ENCODE results near the gene ATP7A.
A peak's percentile ranks its signal among the peaks of the same experiment; 100 is the strongest.
"Not testable (repeated sequence)": the region's sequence is repeated elsewhere in the genome, so short reads cannot be mapped to it uniquely, and the experiment has no call there.

The ATP7A gene

GRCh38 chrX:78029663-78030062, 119.2 kb downstream of the ATP7A start:
- Mint-ChIP-seq H3K9me3 (no peaks in the 10 kb centered on the region), H3K4me3 (no peak overlapping the region), H3K27ac (no peak overlapping the region), H3K4me1 (ENCODE audit: low read depth) (peaks cover under 1% of the 10 kb centered on the region), H3K36me3 (ENCODE audit: low read depth) (peaks cover 2% of the 10 kb centered on the region), H3K27me3 (ENCODE audit: low read depth) (no peaks in the 10 kb centered on the region)
- no peak for DNase-seq (ENCODE audit: low spot score)

GRCh38 chrX:78035061-78035460, 124.6 kb downstream of the ATP7A start:
- H3K27me3 Mint-ChIP-seq (ENCODE audit: low read depth) = no peaks in the 10 kb centered on the region
- no peak overlapping the region for H3K4me3 Mint-ChIP-seq
- DNase-seq (ENCODE audit: low spot score) = no peak
- H3K27ac Mint-ChIP-seq = no peak overlapping the region
- no peaks in the 10 kb centered on the region for H3K4me1 Mint-ChIP-seq (ENCODE audit: low read depth)
- peaks cover 16% of the 10 kb centered on the region for H3K36me3 Mint-ChIP-seq (ENCODE audit: low read depth)
- no peaks in the 10 kb centered on the region for H3K9me3 Mint-ChIP-seq

- no peak overlapping the region for H3K27ac Mint-ChIP-seq
- H3K27me3 Mint-ChIP-seq (ENCODE audit: low read depth) = no peaks in the 10 kb centered on the region
- no peak overlapping the region for H3K4me3 Mint-ChIP-seq
- DNase-seq (ENCODE audit: low spot score) = no peak
- no peaks in the 10 kb centered on the region for H3K9me3 Mint-ChIP-seq
- no peaks in the 10 kb centered on the region for H3K4me1 Mint-ChIP-seq (ENCODE audit: low read depth)
- peaks cover 24% of the 10 kb centered on the region for H3K36me3 Mint-ChIP-seq (ENCODE audit: low read depth)
Measured at GRCh38 chrX:78037881-78038280, 127.4 kb downstream of the ATP7A start.

- no peaks in the 10 kb centered on the region for H3K9me3 Mint-ChIP-seq
- peaks cover 21% of the 10 kb centered on the region for H3K36me3 Mint-ChIP-seq (ENCODE audit: low read depth)
- H3K27ac Mint-ChIP-seq = no peak overlapping the region
- DNase-seq (ENCODE audit: low spot score) = no peak
- H3K27me3 Mint-ChIP-seq (ENCODE audit: low read depth) = no peaks in the 10 kb centered on the region
- no peaks in the 10 kb centered on the region for H3K4me1 Mint-ChIP-seq (ENCODE audit: low read depth)
- H3K4me3 Mint-ChIP-seq = no peak overlapping the region
Measured at GRCh38 chrX:78042601-78043000, 132.1 kb downstream of the ATP7A start.

- no peaks in the 10 kb centered on the region for H3K4me1 Mint-ChIP-seq (ENCODE audit: low read depth)
- peaks cover 12% of the 10 kb centered on the region for H3K36me3 Mint-ChIP-seq (ENCODE audit: low read depth)
- no peak overlapping the region for H3K4me3 Mint-ChIP-seq
- DNase-seq (ENCODE audit: low spot score) = no peak
- H3K27ac Mint-ChIP-seq = no peak overlapping the region
- H3K9me3 Mint-ChIP-seq = no peaks in the 10 kb centered on the region
- H3K27me3 Mint-ChIP-seq (ENCODE audit: low read depth) = no peaks in the 10 kb centered on the region
Measured at GRCh38 chrX:78046362-78046761, 135.9 kb downstream of the ATP7A start.

DNA sequence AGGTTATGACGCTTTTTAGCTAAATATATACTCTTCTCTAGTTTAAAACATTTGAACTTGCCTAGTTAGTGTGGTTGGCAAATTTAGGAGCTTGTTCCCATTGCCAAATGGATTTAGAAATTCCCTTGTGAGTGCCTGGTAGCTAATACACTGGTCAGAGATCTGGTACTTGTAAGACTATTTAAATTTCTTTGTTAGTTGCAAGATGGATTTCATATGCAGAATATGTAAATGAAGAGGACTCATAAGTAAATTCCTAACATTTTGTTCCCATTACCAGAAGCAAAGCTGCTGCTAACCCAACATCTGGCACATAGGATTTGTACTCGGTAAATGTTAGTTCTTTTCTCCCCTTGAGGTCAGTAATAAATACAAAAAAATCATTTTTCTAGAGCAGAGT, 137.6 kb downstream of the ATP7A start:
- peaks cover 13% of the 10 kb centered on the region for H3K36me3 Mint-ChIP-seq (ENCODE audit: low read depth)
- no peak overlapping the region for H3K4me3 Mint-ChIP-seq
- no peaks in the 10 kb centered on the region for H3K4me1 Mint-ChIP-seq (ENCODE audit: low read depth)
- no peak for DNase-seq (ENCODE audit: low spot score)
- no peak overlapping the region for H3K27ac Mint-ChIP-seq
- H3K27me3 Mint-ChIP-seq (ENCODE audit: low read depth) = no peaks in the 10 kb centered on the region
- H3K9me3 Mint-ChIP-seq = peaks cover 4% of the 10 kb centered on the region

DNA sequence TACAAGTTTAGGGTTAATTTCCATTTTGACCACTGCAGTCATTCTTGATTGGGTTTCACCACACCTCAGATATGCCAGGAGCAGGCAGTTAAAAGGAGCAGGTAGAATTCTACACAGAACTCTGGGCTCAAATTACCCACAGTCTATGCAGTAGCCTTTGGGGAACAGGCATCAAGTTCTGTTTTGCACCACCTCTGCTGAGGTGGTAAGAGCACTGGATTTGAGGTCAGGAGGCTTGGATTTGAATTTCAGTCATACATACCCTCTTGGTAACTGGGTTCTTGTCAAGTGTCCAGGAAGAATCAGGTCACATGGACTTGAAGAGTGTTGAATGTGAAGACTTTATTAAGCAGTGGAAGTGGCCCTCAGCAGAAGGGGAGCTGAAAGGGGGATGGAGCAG, 153.2 kb downstream of the ATP7A start:
- Mint-ChIP-seq H3K9me3 (no peaks in the 10 kb centered on the region), H3K4me3 (no peak overlapping the region), H3K36me3 (ENCODE audit: low read depth) (no peaks in the 10 kb centered on the region), H3K4me1 (ENCODE audit: low read depth) (peaks cover 14% of the 10 kb centered on the region), H3K27ac (no peak overlapping the region), H3K27me3 (ENCODE audit: low read depth) (no peaks in the 10 kb centered on the region)
- no peak for DNase-seq (ENCODE audit: low spot score)

GRCh38 chrX:78064152-78064551, 153.7 kb downstream of the ATP7A start:
- H3K4me1 Mint-ChIP-seq (ENCODE audit: low read depth) = peaks cover 14% of the 10 kb centered on the region
- H3K27me3 Mint-ChIP-seq (ENCODE audit: low read depth) = no peaks in the 10 kb centered on the region
- H3K27ac Mint-ChIP-seq = no peak overlapping the region
- no peaks in the 10 kb centered on the region for H3K36me3 Mint-ChIP-seq (ENCODE audit: low read depth)
- no peaks in the 10 kb centered on the region for H3K9me3 Mint-ChIP-seq
- H3K4me3 Mint-ChIP-seq = no peak overlapping the region
- no peak for DNase-seq (ENCODE audit: low spot score)

DNA sequence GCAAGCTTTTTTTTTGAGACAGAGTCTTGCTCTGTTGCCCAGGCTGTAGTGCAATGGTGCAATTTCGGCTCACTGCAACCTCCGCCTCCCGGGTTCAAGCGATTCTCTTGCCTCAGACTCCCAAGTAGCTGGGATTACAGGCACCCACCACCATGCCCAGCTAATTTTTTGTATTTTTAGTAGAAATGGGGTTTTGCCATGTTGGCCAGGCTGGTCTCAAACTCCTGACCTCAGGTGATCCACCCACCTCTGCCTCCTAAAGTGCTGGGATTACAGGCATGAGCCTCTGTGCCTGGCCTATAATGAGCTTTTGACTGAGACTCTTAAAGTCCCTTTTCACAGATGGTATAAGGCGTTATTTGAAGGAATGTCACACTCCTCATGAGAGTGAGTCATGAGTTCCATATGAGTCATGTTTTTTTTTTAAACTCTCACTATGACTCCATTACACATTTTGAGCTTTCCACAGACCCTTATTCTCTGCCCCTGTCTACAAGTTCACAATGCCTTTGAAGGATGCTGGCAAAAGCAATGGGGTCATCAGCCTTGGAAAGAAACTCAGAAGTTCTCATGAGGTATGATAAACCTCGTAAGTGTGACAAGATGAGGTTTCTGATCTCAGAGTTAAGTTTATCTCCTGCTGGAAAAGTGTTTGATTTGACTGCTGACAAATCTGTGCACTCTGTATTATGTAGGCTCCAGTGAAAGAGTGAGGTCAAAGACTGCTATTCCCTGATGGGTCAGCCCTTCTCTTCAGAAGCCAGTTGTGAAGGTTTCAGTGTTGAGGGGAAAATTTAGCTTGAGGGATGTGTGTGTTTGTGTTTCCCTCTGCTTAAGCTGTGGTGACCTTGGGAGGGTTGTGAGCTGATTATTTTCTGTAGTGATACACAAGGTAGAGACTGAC, 154.5 kb downstream of the ATP7A start:
- peaks cover 14% of the 10 kb centered on the region for H3K4me1 Mint-ChIP-seq (ENCODE audit: low read depth)
- H3K9me3 Mint-ChIP-seq; H3K27me3 Mint-ChIP-seq (ENCODE audit: low read depth); H3K27ac Mint-ChIP-seq; H3K4me3 Mint-ChIP-seq; H3K36me3 Mint-ChIP-seq (ENCODE audit: low read depth): not testable (repeated sequence)
- DNase-seq (ENCODE audit: low spot score) = peak; percentile 17

DNA sequence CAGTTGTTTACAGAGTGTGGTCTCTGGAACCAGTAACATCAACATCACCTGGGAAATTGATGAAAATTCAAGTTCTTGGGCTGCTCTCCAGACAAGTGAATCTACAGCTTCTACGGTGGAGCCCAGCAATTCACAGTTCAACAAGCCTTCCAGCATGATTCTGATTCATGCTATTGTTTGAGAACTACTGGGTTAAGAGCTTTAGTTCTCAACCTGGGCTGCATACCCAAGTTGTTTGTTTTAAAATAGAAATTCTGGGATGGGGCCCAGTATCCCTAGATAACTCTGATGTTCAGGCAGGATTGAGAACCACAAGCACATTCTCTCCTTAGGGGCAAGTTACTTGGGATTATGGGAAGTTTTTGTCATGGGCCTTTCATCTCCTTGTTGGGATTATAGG, 155.6 kb downstream of the ATP7A start:
- Mint-ChIP-seq H3K27me3 (ENCODE audit: low read depth) (no peaks in the 10 kb centered on the region), H3K27ac (no peak overlapping the region), H3K4me1 (ENCODE audit: low read depth) (peaks cover 14% of the 10 kb centered on the region), H3K4me3 (no peak overlapping the region), H3K9me3 (no peaks in the 10 kb centered on the region), H3K36me3 (ENCODE audit: low read depth) (no peaks in the 10 kb centered on the region)
- DNase-seq (ENCODE audit: low spot score) = no peak

GRCh38 chrX:78071331-78071730, 160.8 kb downstream of the ATP7A start:
- peaks cover 18% of the 10 kb centered on the region for H3K9me3 Mint-ChIP-seq
- no peak overlapping the region for H3K4me3 Mint-ChIP-seq
- no peak overlapping the region for H3K27ac Mint-ChIP-seq
- peaks cover 3% of the 10 kb centered on the region for H3K36me3 Mint-ChIP-seq (ENCODE audit: low read depth)
- H3K27me3 Mint-ChIP-seq (ENCODE audit: low read depth) = no peaks in the 10 kb centered on the region
- H3K4me1 Mint-ChIP-seq (ENCODE audit: low read depth) = peaks cover 11% of the 10 kb centered on the region
- DNase-seq (ENCODE audit: low spot score) = no peak

DNA sequence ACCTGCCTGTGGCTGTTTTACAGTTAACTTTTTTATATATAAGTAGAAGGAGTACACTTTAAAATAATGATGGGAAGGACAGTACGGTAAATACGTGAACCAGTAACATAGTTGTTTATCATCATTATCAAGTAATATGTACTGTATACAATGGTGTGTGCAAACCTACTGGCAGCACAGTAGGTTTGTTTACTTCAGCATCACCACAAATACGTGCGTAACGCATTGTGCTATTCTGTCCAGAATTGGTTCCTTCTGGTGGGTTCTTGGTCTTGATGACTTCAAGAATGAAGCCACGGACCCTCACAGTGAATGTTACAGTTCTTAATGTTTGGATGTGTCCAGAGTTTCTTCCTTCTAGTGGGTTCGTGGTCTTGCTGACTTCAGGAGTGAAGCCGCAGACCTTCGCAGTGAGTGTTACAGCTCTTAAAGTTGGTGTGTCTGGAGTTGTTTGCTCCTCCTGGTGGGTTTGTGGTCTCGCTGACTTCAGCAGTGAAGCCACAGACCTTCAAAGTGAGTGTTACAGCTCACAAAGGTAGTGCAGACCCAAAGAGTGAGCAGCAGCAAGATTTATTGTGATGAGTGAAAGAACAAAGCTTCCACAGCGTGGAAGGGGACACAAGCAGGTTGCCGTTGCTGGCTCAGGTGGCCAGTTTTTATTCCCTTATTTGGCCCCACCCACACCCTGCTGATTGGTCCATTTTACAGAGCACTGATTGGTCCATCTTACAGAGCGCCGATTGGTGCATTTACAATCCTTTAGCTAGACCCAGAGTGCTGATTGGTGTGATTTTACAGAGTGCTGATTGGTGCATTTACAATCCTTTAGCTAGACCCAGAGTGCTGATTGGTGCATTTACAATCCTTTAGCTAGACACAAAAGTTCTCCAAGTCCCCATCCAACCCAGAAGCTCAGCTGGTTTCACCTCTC, 162.9 kb downstream of the ATP7A start:
- Mint-ChIP-seq H3K4me3 (peak overlapping the region; percentile 37), H3K27ac (peak overlapping the region; percentile 81), H3K9me3 (peaks cover 22% of the 10 kb centered on the region)
- H3K36me3 Mint-ChIP-seq (ENCODE audit: low read depth); H3K4me1 Mint-ChIP-seq (ENCODE audit: low read depth); H3K27me3 Mint-ChIP-seq (ENCODE audit: low read depth): not testable (repeated sequence)
- peak; percentile 10 for DNase-seq (ENCODE audit: low spot score)

DNA sequence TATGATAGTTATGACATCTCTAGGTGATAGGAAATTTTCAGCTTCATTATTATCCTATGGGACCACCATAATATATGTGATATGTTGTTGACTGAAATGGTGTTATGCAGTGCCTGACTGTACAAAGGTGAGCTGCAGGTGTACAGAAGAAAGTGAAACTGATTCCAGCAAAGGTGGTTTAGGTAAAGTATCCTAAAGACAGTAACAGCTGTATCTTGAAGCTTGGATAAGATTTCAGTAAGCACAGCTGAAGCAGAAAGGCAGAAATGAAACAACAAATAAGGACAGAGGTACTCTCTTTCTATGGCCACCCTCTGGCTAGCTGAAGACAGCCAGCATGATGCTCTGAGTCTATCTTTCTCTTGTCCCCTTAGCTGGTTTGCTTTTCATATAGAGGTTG, 163.6 kb downstream of the ATP7A start:
- Mint-ChIP-seq H3K36me3 (ENCODE audit: low read depth) (peaks cover 3% of the 10 kb centered on the region), H3K27ac (no peak overlapping the region), H3K27me3 (ENCODE audit: low read depth) (no peaks in the 10 kb centered on the region), H3K4me3 (no peak overlapping the region), H3K9me3 (peaks cover 22% of the 10 kb centered on the region), H3K4me1 (ENCODE audit: low read depth) (peaks cover 8% of the 10 kb centered on the region)
- DNase-seq (ENCODE audit: low spot score) = no peak

GRCh38 chrX:78075787-78076389, 165.4 kb downstream of the ATP7A start:
- Mint-ChIP-seq H3K9me3 (peaks cover 22% of the 10 kb centered on the region), H3K4me3 (no peak overlapping the region), H3K4me1 (ENCODE audit: low read depth) (peaks cover 10% of the 10 kb centered on the region), H3K27ac (no peak overlapping the region), H3K27me3 (ENCODE audit: low read depth) (no peaks in the 10 kb centered on the region), H3K36me3 (ENCODE audit: low read depth) (peaks cover 3% of the 10 kb centered on the region)
- peak; percentile 4 for DNase-seq (ENCODE audit: low spot score)

All from T-helper 2 cell treated with Interferon-gamma antibody and Interleukin-4, amounts not matched to agents 5 μg/mL and 100 μg/mL, for 36 hours (primary cell).